Keratinocyte (primary cell): ENCODE results near the gene IPO11. TPM values are rescaled to one million over a fixed set of nuclear protein-coding genes. Genes with fewer than 3 reads are reported as not detected.

Source experiments
- DNase-seq: peaks from one replicate; pipeline ENCODE4 v3.0.0-alpha.2; 2011; ENCODE audit warnings: low read depth, missing footprints, low spot score
- FAIRE-seq: peaks from 2 replicates; lab custom pipeline; 2011; peaks lifted over from hg19 to GRCh38; lab: Jason Lieb, UNC
- H2AFZ ChIP-seq: 2 replicates; pipeline ENCODE4 v1.6.0; 2012; ENCODE audit warnings: low read length, control low read depth, inconsistent platforms; ENCODE audit not compliant: control insufficient read depth
- H3K27ac ChIP-seq: 2 replicates; pipeline ENCODE4 v1.5.1; 2011; ENCODE audit warnings: low read length; ENCODE audit not compliant: control insufficient read depth, insufficient read depth
- H3K27me3 ChIP-seq: 3 replicates; pipeline ENCODE4 v1.6.0; 2011; ENCODE audit warnings: low read length; ENCODE audit not compliant: control insufficient read depth, insufficient read depth; ENCODE audit errors: extremely low read depth
- H3K36me3 ChIP-seq, 2 experiments: 2 replicates in 1 of 2; 3 replicates in 1 of 2; pipeline ENCODE4 v1.5.1; 2011; ENCODE audit warnings: low read length in 2 of 2, mild to moderate bottlenecking in 1 of 2; ENCODE audit not compliant: control insufficient read depth in 2 of 2, insufficient read depth in 2 of 2; ENCODE audit errors: extremely low read depth in 1 of 2
- H3K4me1 ChIP-seq: 3 replicates; pipeline ENCODE4 v1.5.1; 2011; ENCODE audit warnings: low read length; ENCODE audit not compliant: control insufficient read depth, insufficient read depth; ENCODE audit errors: extremely low read depth
- H3K4me2 ChIP-seq: 3 replicates; pipeline ENCODE4 v1.6.0; 2011; ENCODE audit warnings: low read depth, low read length; ENCODE audit not compliant: control insufficient read depth, insufficient read depth; ENCODE audit errors: extremely low read depth
- H3K4me3 ChIP-seq, 3 experiments: fragments of 200-600 bp in 1 of 3; sonication (generic) in 1 of 3; 2 replicates in 2 of 3; 3 replicates in 1 of 3; pipeline ENCODE4 v1.5.1; 2011 to 2016; ENCODE audit warnings: low read length in 3 of 3, mild to moderate bottlenecking in 3 of 3, control low read depth in 2 of 3, inconsistent platforms in 1 of 3, low read depth in 1 of 3, mixed read lengths in 1 of 3, mixed run types in 1 of 3, moderate library complexity in 1 of 3; ENCODE audit not compliant: control insufficient read depth in 2 of 3, insufficient read depth in 2 of 3; ENCODE audit errors: extremely low read depth in 1 of 3
- H3K79me2 ChIP-seq: 2 replicates; pipeline ENCODE4 v1.6.0; 2012; ENCODE audit warnings: low read length; ENCODE audit not compliant: control insufficient read depth, insufficient read depth
- H3K9ac ChIP-seq: 3 replicates; pipeline ENCODE4 v1.6.0; 2011; ENCODE audit warnings: low read length; ENCODE audit not compliant: control insufficient read depth, insufficient read depth; ENCODE audit errors: extremely low read depth
- H3K9me1 ChIP-seq: 3 replicates; pipeline ENCODE4 v1.6.0; 2011; ENCODE audit warnings: low read length; ENCODE audit not compliant: control insufficient read depth, insufficient read depth; ENCODE audit errors: extremely low read depth
- H3K9me3 ChIP-seq: 2 replicates; pipeline ENCODE4 v1.5.1; 2012; ENCODE audit warnings: low read depth, low read length; ENCODE audit not compliant: control insufficient read depth
- H4K20me1 ChIP-seq: 3 replicates; pipeline ENCODE4 v1.6.0; 2011; ENCODE audit warnings: low read length; ENCODE audit not compliant: control insufficient read depth, insufficient read depth; ENCODE audit errors: extremely low read depth
- EZH2 ChIP-seq: IDR thresholded peaks from one replicate; pipeline ENCODE4 v1.6.1; 2012; ENCODE audit warnings: inconsistent platforms, mild to moderate bottlenecking, low read length, moderate library complexity
- dilution Hi-C: fragments of 300-500 bp; cut with MboI; formaldehyde crosslinking; loops from one replicate; pipeline ENCODE4 v1.7.0; 2020; ENCODE audit warnings: low sequenced_read_pairs; ENCODE audit not compliant: extremely low pct_ligation_motif_present
- polyA plus RNA-seq, 5 experiments: library from polyadenylated mRNA; depleted of rRNA in 3 of 5; stranded (reverse) in 3 of 5; stranded (forward) in 1 of 5; unstranded in 1 of 5; fragments of >200 nt; gene quantifications; 1 replicate in 1 of 5; 2 replicates in 3 of 5; 3 replicates in 1 of 5; pipeline versions ENCODE4 v1.2.1 to v1.2.3, GENCODE V29; 2011 to 2012; ENCODE audit warnings: missing spikeins in 2 of 5, low read depth in 1 of 5, low replicate concordance in 1 of 5
- TF ChIP-seq, protein P1 (sequence below), 3 experiments: IDR thresholded peaks in 1 of 3; conservative IDR thresholded peaks in 1 of 3; optimal IDR thresholded peaks in 1 of 3; 2 replicates in 2 of 3; 3 replicates in 1 of 3; pipeline versions ENCODE3 to v1.5.1; 2011; ENCODE audit warnings: low read length in 3 of 3, mild to moderate bottlenecking in 3 of 3, moderate library complexity in 2 of 3, control low read depth in 1 of 3, inconsistent platforms in 1 of 3; ENCODE audit not compliant: insufficient read depth in 2 of 3; ENCODE audit errors: extremely low read depth in 1 of 3

Gene IPO11
- polyA plus RNA-seq, 1 donor (not counting 4 experiments of a cell fraction or from before 2014, with no cell fraction given), result 34.7 TPM

DNA sequence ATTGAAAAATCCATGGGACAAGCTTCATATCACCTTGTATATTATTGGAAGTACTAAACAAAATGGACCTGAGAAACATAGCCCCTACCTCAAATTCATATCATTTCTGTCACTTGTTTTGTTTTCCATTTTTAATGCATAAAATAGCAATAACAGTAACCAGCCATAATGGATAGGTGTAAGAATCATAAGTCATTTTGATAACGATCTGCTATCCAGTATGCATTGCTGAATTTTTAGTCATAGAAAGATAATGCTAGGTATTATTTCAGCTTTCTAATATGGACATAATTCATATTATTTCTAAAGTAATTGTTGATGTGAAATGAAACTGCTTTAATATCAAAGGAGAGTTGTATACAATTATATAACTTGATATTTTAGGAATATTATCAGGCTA lies 164.9 kb downstream of the IPO11 start:
- Histone ChIP-seq H4K20me1 (no peaks in the 10 kb centered on the region), H3K4me1 (no peaks in the 10 kb centered on the region), H3K4me2 (no peak overlapping the region), H3K36me3 (no peaks in the 10 kb centered on the region), H3K27me3 (no peaks in the 10 kb centered on the region), H3K9me3 (no peaks in the 10 kb centered on the region), H2AFZ (no peak overlapping the region), H3K4me3 (no peak overlapping the region), H3K9ac (no peak overlapping the region), H3K79me2 (no peaks in the 10 kb centered on the region), H3K9me1 (no peaks in the 10 kb centered on the region), H3K27ac (no peak overlapping the region)
- no peak for FAIRE-seq
- TF ChIP-seq, protein P1, sequence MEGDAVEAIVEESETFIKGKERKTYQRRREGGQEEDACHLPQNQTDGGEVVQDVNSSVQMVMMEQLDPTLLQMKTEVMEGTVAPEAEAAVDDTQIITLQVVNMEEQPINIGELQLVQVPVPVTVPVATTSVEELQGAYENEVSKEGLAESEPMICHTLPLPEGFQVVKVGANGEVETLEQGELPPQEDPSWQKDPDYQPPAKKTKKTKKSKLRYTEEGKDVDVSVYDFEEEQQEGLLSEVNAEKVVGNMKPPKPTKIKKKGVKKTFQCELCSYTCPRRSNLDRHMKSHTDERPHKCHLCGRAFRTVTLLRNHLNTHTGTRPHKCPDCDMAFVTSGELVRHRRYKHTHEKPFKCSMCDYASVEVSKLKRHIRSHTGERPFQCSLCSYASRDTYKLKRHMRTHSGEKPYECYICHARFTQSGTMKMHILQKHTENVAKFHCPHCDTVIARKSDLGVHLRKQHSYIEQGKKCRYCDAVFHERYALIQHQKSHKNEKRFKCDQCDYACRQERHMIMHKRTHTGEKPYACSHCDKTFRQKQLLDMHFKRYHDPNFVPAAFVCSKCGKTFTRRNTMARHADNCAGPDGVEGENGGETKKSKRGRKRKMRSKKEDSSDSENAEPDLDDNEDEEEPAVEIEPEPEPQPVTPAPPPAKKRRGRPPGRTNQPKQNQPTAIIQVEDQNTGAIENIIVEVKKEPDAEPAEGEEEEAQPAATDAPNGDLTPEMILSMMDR (optimal IDR thresholded peaks at IDR 0.05 in 1 of 3, IDR thresholded peaks at IDR 0.05 in 1 of 3, conservative IDR thresholded peaks at IDR 0.05 in 1 of 3; ENCODE audit: extremely low read depth in 1 of 3, insufficient read depth in 2 of 3, low read length in 3 of 3), result no peak
- TF ChIP-seq EZH2, result no peak
- no peak for DNase-seq
- dilution Hi-C loops, result no loop called here

DNA sequence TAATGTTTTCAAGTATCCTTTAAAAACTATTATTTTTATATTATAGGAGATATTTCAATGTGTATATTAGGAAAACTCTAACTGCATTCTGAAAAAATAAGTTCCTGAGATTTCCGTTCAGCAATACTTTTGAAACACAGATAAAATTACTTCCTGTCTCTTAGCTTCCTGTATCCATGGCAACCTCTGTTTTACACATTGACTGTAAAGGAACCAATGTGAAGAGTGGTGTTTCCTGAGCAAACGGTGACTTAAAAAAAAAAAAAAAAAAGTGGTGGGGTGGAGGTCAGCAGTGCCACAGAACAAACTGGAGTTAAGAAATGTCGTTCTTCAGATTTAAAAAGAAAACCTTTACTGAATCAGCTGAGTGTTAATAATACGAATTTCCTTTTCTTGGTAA lies 166.0 kb downstream of the IPO11 start, which contains the start of gene LRRC70:
LRRC70 (plus strand) TSS at position 280 of the 400 bp plus-strand sequence. CDS start 620 bp downstream, outside the sequence.
- H3K4me2 ChIP-seq, result no peak within 1 kb of the TSS
- no peaks in the 10 kb centered on the region for H3K4me1 ChIP-seq
- H3K27me3 ChIP-seq, result no peaks in the 10 kb centered on the region
- H3K9me1 ChIP-seq, result no peaks in the 10 kb centered on the region
- H4K20me1 ChIP-seq, result no peaks in the 10 kb centered on the region
- H3K4me3 ChIP-seq, result no peak within 1 kb of the TSS
- TF ChIP-seq EZH2, result no peak
- TF ChIP-seq, protein P1 (optimal IDR thresholded peaks at IDR 0.05 in 1 of 3, IDR thresholded peaks at IDR 0.05 in 1 of 3, conservative IDR thresholded peaks at IDR 0.05 in 1 of 3; ENCODE audit: extremely low read depth in 1 of 3, insufficient read depth in 2 of 3, low read length in 3 of 3), result no peak
- H3K36me3 ChIP-seq, result no peaks in the 10 kb centered on the region
- dilution Hi-C loops, result no loop called here
- no peak within 1 kb of the TSS for H3K9ac ChIP-seq
- DNase-seq, result no peak
- no peak within 1 kb of the TSS for H3K27ac ChIP-seq
- no peaks in the 10 kb centered on the region for H3K9me3 ChIP-seq
- no peaks in the 10 kb centered on the region for H3K79me2 ChIP-seq
- FAIRE-seq, result no peak
- H2AFZ ChIP-seq, result no peak within 1 kb of the TSS
